HepG2 (cell line): ENCODE measurements around the gene CMTM4. TPM values are rescaled to one million over a fixed set of nuclear protein-coding genes. Genes with fewer than 3 reads are reported as not detected.

ENCODE experiments used
- CREBL2 ChIP-seq: sonication (generic); formaldehyde crosslinking; IDR thresholded peaks from 2 replicates; pipeline ENCODE4 v1.8.1; 2023; ENCODE audit warnings: missing genetic modification reagents, mild to moderate bottlenecking, borderline replicate concordance
- DDIT3 ChIP-seq: sonication (generic); formaldehyde crosslinking; IDR thresholded peaks from 2 replicates; pipeline ENCODE4 v1.4.0; 2020; ENCODE audit warnings: mild to moderate bottlenecking, missing genetic modification reagents
- FOXC1 ChIP-seq: sonication (generic); formaldehyde crosslinking; IDR thresholded peaks from 2 replicates; pipeline ENCODE4 v1.8.0; 2022; ENCODE audit warnings: mild to moderate bottlenecking, missing genetic modification reagents, borderline replicate concordance
- HINFP ChIP-seq: sonication (generic); formaldehyde crosslinking; IDR thresholded peaks from 2 replicates; pipeline ENCODE4 v1.4.0; 2020; ENCODE audit warnings: low read depth, mild to moderate bottlenecking, missing genetic modification reagents
- KDM5A ChIP-seq: fragments of 200-600 bp; sonication (generic); IDR thresholded peaks from 2 replicates; pipeline ENCODE4 v1.7.0; 2018; ENCODE audit warnings: antibody characterized with exemption, mild to moderate bottlenecking, low read length, borderline replicate concordance
- KLF16 ChIP-seq, 2 experiments: sonication (generic) in 1 of 2; formaldehyde crosslinking in 1 of 2; IDR thresholded peaks; 2 replicates each; pipeline versions ENCODE4 v1.6.1 to v1.8.0; 2016 to 2023; ENCODE audit warnings: missing genetic modification reagents in 2 of 2, missing compliant biosample characterization in 1 of 2
- MTF1 ChIP-seq: sonication (generic); formaldehyde crosslinking; IDR thresholded peaks from 2 replicates; pipeline ENCODE4 v1.5.0; 2020; ENCODE audit warnings: missing genetic modification reagents
- PHF8 ChIP-seq: sonication (generic); formaldehyde crosslinking; IDR thresholded peaks from 2 replicates; pipeline ENCODE4 v1.5.0; 2020; ENCODE audit warnings: missing genetic modification reagents
- RCOR2 ChIP-seq: IDR thresholded peaks from 2 replicates; pipeline ENCODE4 v1.6.1; 2016; ENCODE audit warnings: missing biosample characterization, missing genetic modification reagents
- RFX5 ChIP-seq: IDR thresholded peaks from 2 replicates; pipeline ENCODE4 v1.6.1; 2011; ENCODE audit warnings: low read depth, low read length, improper control_type of control experiment
- RXRA ChIP-seq: sonication (generic); formaldehyde crosslinking; IDR thresholded peaks from 2 replicates; pipeline ENCODE4 v1.5.1; 2020; ENCODE audit warnings: missing genetic modification reagents
- RXRB ChIP-seq: IDR thresholded peaks from 2 replicates; pipeline ENCODE4 v1.6.1; 2016; ENCODE audit warnings: borderline replicate concordance, missing genetic modification reagents, missing compliant biosample characterization
- SNAPC4 ChIP-seq: sonication (generic); formaldehyde crosslinking; IDR thresholded peaks from 2 replicates; pipeline ENCODE4 v1.4.0; 2020; ENCODE audit warnings: mild to moderate bottlenecking, missing genetic modification reagents
- TOE1 ChIP-seq: sonication (generic); formaldehyde crosslinking; IDR thresholded peaks from 2 replicates; pipeline ENCODE4 v1.4.0; 2020; ENCODE audit warnings: mild to moderate bottlenecking, missing genetic modification reagents
- U2AF1 ChIP-seq: fragments of 200-400 bp; formaldehyde crosslinking; optimal IDR thresholded peaks from 2 replicates; pipeline ENCODE3; 2017; ENCODE audit warnings: mild to moderate bottlenecking, low read depth, low read length
- ZFP36 ChIP-seq: fragments of 150-350 bp; IDR thresholded peaks from 2 replicates; pipeline ENCODE4 v1.6.1; 2018; ENCODE audit warnings: borderline replicate concordance, low read length, low read depth; ENCODE audit not compliant: partially characterized antibody
- ZNF230 ChIP-seq: sonication (generic); formaldehyde crosslinking; IDR thresholded peaks from 2 replicates; pipeline ENCODE4 v1.4.0; 2020; ENCODE audit warnings: mild to moderate bottlenecking, missing genetic modification reagents
- ZNF317 ChIP-seq: sonication (generic); formaldehyde crosslinking; IDR thresholded peaks from 2 replicates; pipeline ENCODE4 v1.5.0; 2020; ENCODE audit warnings: mild to moderate bottlenecking, missing genetic modification reagents
- ZNF354B ChIP-seq: sonication (generic); formaldehyde crosslinking; IDR thresholded peaks from 2 replicates; pipeline ENCODE4 v1.8.0; 2022; ENCODE audit warnings: mild to moderate bottlenecking, missing genetic modification reagents
- ZNF660 ChIP-seq: sonication (generic); formaldehyde crosslinking; IDR thresholded peaks from 2 replicates; pipeline ENCODE4 v1.5.1; 2020; ENCODE audit warnings: mild to moderate bottlenecking, low read depth, missing genetic modification reagents, borderline replicate concordance
- polyA plus RNA-seq, 8 experiments: library from polyadenylated mRNA; depleted of rRNA in 3 of 8; stranded (reverse) in 7 of 8; unstranded in 1 of 8; fragments of >200 nt; fragmentation: Illumina TruSeq in 4 of 8; extraction: Trizol in 4 of 8; gene quantifications; 2 replicates each; pipeline versions ENCODE4 v1.2.1 to v1.2.3, GENCODE V29; 2011 to 2016; ENCODE audit warnings: low read depth in 4 of 8, missing spikeins in 1 of 8, mixed read lengths in 1 of 8; ENCODE audit not compliant: insufficient read depth in 1 of 8
- total RNA-seq, 5 experiments: library from RNA; depleted of rRNA; stranded (reverse); fragments of >200 nt; fragmentation: Illumina TruSeq; extraction: Trizol; gene quantifications; 2 replicates each; pipeline ENCODE4 v1.2.3, GENCODE V29; 2016; ENCODE audit warnings: low read depth in 1 of 5
- TF ChIP-seq, protein P1 (sequence below): sonication (generic); formaldehyde crosslinking; IDR thresholded peaks from 2 replicates; pipeline ENCODE4 v1.4.0; 2020; ENCODE audit warnings: mild to moderate bottlenecking, missing genetic modification reagents
- TF ChIP-seq, protein P2 (sequence below): sonication (generic); formaldehyde crosslinking; IDR thresholded peaks from 2 replicates; pipeline ENCODE4 v1.4.0; 2020; ENCODE audit warnings: missing genetic modification reagents

The CMTM4 gene
- total and polyA plus RNA-seq, 2 of the 13 experiments (the other 11 are each of a cell fraction or from before 2014, with no cell fraction given): 32.0 to 36.3 TPM

- no peak for TF ChIP-seq SNAPC4 (CRISPR knock-in tag)
- TF ChIP-seq KLF16 (CRISPR knock-in tag; IDR thresholded peaks at IDR 0.05): no peak
- no peak; the same call in 1 of the 2 replicates for TF ChIP-seq MTF1 (CRISPR knock-in tag)
- TF ChIP-seq KDM5A: no peak
- no peak for TF ChIP-seq ZNF660 (CRISPR knock-in tag)
- no peak for TF ChIP-seq U2AF1
- TF ChIP-seq ZNF317 (CRISPR knock-in tag): no peak
- no peak for TF ChIP-seq RXRB (CRISPR knock-in tag)
- no peak for TF ChIP-seq ZFP36
- TF ChIP-seq DDIT3 (CRISPR knock-in tag): no peak
- TF ChIP-seq ZNF354B (CRISPR knock-in tag): no peak; the same call in 1 of the 2 replicates
- no peak; the same call in 1 of the 2 replicates for TF ChIP-seq CREBL2
- TF ChIP-seq HINFP: 0 out of 2 replicates have a peak, but pooled peaks have one; percentile 54
- 0 out of 2 replicates have a peak, but pooled peaks have one; percentile 63 for TF ChIP-seq FOXC1 (CRISPR knock-in tag)
- peak; percentile 51; the same call in 1 of the 2 replicates for TF ChIP-seq ZNF230 (CRISPR knock-in tag)
- TF ChIP-seq PHF8: peak; percentile 67; the same call in 1 of the 2 replicates
- TF ChIP-seq, protein P1, sequence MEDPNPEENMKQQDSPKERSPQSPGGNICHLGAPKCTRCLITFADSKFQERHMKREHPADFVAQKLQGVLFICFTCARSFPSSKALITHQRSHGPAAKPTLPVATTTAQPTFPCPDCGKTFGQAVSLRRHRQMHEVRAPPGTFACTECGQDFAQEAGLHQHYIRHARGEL (CRISPR knock-in tag): no peak
- TF ChIP-seq, protein P2, sequence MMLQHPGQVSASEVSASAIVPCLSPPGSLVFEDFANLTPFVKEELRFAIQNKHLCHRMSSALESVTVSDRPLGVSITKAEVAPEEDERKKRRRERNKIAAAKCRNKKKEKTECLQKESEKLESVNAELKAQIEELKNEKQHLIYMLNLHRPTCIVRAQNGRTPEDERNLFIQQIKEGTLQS (CRISPR knock-in tag): no peak
- TF ChIP-seq TOE1 (CRISPR knock-in tag): no peak
- TF ChIP-seq RCOR2: no peak
- TF ChIP-seq RXRA (CRISPR knock-in tag): peak; percentile 44; the same call in 1 of the 2 replicates
- no peak for TF ChIP-seq RFX5
Measured at GRCh38 chr16:66695935-66696668, 441 bp downstream of the CMTM4 start (continued).
